Measurements from ENCODE around the gene IL32.
A peak's percentile ranks its signal among the peaks of the same experiment; 100 is the strongest.

The IL32 gene

GRCh38 chr16:3094289-3095027 is 29.0 kb downstream of the IL32 start:
- DNase-seq, result peak; percentile 13

GRCh38 chr16:3095869-3096268 is 30.4 kb downstream of the IL32 start:
- DNase-seq, result no peak

DNA sequence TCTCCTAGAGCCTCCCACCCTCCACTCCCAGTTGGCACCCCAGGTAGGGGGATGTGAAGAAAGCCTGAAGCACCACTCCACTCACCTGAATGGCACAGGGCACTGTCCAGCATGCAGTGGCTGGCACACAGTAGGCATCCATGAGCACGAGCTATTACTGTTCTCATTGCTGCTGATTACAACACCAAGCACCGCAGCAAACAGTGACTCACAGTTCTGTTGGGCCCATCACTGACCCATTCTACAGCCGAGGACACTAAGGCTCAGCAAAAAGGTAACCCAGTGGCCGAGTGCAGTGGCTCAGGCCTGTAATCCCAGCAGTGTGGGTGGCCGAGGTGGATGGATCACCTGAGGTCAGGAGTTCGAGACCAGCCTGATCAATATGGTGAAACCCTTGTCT is 30.9 kb downstream of the IL32 start:
- DNase-seq, result no peak

DNA sequence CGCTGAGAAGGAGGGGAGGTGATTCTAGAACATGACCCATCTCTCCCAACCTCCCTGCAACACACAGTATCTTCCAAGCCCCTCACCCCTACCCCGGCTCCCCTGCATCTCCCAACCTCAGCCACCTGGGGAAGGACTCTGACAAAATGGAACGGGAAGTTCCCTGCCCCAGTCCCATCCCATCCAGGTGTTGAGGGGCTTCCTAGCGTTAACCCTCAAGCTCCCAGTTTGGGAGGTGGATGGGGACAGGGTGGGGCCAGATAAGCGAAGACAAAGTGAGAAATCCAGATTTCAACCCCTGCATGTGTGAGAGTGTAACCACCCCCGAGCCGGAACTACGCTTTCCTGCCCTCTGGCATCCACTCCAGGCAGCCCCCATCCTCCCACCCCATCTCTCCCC is 31.8 kb downstream of the IL32 start:
- no peak for DNase-seq

- DNase-seq, result no peak
Observed at GRCh38 chr16:3098459-3099394, 33.3 kb downstream of the IL32 start, which contains the start of gene ZSCAN10. TSS of gene ZSCAN10 (minus strand) at chr16:3099294. CDS start at chr16:3092937, 6,357 bp downstream.

DNA sequence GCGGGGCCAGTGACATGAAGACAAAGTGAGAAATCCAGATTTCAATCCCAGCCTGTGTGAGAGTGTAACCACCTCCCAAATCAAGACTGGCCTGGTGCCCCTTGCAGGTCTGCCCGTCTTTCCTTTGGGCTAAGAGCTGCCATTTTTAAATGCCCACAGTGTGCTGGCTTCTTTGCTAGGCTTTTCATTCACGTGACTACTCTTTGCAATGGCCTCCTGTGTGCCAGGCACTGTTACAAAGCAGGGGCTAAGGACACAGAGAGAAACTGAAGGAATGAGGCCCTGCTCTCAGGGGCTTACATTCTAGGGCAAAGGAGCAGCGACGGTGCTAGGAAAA is 33.9 kb downstream of the IL32 start:
- no peak for DNase-seq

DNA sequence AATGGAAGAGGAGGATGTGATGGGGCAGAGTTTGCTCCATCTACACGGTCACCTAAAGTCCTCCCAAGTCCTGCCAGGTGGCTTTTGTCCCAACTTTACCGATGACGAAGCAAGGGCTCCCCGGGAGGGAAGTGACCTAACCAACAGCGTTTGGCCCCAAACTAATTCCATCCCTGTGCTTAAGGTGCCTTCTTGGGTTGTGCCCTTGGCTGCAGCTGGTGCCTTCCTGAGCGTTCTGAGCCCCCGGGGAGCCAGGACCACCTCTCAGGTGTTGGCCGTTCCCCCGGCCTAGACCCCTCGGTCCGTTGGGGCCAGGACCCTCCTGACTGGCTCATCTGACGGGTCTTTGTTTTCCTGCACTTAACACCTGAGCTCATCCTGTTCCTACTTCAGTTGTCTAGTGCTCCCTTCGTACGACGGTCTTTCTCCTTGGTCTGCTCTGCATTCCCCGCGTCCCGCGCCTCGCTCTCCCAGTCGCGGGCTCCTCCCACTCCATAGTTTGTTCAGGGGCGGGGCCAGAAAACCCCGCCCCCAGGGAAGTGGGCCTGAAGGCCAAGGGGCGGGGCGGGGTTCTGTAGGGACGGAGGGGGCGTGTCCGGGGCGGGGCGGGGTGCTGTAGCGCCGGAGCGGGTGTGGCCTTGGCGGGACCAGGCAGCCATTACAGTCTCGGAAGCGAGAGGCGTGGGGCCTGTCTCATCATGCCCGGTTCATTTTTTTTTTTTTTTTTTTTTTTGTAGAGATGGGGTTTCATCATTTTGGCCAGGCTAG is 34.5 kb downstream of the IL32 start:
- DNase-seq, result no peak

DNA sequence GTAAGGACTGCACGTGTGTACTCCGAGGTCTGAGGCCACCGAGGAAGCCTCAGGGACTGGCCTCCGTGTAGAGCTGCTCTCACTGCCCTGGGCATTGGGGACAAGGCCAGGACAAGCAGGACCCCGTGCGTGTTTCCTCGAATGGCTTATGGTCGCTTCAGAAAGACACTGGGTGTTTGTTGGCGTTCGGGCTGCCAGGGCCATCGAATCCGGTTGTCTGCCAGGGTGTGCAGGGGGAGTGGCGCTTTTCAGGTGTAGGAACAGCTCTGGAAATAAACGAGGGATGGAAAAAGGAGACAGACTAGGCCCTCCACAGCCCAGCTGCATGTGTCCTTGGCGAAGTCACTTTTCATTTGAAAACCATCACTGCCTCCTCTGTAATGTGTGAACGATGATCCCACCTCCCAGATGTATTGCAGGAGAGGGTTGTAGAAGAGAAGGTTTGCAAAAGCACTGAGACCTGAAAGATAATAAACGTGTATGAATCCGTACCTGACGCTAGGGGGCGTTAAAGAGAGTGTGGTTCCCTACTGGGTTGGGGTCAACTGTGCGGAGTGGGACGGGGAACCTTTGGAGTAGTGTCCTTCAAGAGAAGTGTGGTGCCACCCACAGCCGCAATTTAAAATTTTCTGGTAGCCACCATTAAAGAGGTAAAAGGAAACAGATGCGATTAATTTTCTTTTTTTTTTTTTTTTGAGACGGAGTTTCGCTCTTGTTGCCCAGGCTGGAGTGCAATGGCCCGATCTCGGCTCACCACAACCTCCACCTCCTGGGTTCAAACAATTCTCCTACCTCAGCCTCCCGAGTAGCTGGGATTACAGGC is 35.8 kb downstream of the IL32 start:
- DNase-seq, result peak; percentile 16

GRCh38 chr16:3101841-3102470 is 36.5 kb downstream of the IL32 start:
- no peak for DNase-seq

DNA sequence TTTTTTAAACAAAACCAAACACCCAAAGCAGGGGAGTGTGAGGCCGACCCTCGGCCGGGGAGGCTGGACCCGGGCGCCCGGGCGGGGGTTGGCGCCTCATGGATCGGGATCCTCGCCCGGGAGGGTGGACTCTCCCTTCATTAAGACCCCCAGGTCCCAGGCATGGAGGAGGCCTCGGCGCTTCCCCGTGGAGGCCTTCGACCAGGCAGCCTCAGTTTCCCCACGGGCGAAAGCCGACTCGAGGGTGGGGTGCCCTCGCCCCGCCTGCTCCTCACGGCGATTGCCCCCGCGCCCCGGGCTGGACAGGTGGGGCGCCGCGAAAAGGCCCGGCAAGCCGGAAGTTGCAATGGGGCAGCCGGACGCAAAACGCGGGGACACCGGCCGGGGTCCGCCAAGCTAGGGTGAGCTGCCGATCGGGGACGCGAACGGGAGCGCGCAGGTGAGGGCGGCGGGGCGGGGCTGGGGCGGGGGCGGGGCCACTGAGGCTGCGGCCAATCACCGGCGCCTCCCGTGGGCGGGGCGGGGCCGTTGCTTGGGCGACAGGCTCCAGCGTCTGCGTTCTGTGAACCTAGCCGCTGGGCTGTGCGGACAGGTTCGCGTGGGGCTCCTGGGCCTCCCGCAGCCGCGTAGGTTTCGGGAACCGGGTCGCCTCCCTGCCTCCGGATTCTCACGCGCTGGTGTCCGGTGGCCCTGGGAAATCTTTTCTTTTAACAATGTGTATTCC is 40.9 kb downstream of the IL32 start:
- DNase-seq, result peak; percentile 72

DNA sequence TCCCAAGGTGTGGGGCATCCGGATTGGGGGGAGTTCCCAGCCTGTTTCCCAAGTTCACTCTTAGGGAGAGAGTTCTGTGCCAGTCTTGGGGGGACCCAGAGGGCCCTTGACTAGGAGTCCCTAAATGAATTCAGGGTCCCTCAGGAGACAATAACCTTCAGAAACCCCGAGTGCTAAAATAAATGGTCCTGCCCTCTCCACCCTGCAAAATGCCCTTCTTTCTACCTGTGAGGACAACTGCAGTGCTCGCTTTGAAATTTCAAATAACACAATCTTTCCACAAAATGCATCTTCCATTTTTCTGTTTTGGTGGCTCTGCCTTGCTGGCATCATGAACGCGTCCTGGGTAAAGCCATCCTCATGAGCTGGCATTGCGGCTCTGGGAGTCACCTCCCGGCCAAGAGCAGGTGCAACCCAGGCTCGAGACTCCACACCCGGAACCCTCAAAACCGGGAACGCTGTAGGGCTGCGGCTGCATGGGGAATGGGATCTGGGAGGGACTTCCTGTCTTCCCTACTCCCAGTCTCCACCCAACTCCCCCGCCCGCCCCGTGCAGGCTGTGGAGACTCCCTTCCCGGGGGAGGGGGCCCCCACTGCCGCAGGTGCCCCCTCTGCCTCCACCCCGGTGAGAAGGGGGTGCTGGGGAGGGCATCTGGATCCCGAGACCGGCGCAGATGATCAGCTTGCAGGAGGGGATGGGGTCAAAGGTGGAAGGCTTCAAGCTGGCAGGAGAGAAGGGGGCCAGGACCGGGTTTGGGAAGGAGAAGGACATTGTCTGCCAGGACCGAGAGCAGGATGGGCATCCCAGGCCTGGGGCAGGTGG is 46.8 kb downstream of the IL32 start, which contains the start of gene ZNF205:
ZNF205 (plus strand) TSS at position 529 of the 823 bp plus-strand sequence. CDS start 845 bp downstream, outside the sequence.
- DNase-seq, result no peak

DNA sequence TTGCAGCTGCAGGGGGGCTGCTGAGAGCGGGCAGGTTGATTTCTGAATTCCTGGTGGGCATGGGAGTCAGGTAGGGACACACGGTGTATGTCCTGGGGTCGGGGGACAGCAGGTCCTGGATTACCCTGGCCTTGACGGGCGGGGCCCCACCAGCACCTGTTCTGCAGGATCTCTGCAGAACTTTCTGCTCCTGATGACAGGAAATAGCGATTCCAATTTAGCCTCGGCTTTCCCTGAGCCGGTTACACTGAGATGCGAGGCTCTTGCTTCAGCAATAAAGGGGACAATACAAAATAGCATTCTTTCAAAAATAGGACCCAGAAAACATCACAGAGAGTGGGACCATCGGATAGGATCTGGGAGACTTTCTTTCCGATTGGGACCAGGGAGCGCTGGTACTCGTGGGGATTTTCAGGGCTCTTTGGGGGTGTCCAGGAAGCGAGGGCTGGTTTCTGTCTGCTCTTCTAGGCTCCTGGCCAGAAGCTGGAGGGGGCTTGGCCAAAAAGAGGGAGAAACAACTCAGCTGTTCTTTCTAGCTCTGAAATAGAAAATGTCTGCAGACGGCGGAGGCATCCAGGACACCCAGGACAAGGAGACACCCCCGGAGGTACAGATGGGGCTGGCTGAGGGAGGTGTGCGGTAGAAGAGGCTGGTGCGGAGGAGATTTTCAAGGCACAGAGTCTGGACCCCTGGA is 47.6 kb downstream of the IL32 start:
- DNase-seq, result no peak

DNA sequence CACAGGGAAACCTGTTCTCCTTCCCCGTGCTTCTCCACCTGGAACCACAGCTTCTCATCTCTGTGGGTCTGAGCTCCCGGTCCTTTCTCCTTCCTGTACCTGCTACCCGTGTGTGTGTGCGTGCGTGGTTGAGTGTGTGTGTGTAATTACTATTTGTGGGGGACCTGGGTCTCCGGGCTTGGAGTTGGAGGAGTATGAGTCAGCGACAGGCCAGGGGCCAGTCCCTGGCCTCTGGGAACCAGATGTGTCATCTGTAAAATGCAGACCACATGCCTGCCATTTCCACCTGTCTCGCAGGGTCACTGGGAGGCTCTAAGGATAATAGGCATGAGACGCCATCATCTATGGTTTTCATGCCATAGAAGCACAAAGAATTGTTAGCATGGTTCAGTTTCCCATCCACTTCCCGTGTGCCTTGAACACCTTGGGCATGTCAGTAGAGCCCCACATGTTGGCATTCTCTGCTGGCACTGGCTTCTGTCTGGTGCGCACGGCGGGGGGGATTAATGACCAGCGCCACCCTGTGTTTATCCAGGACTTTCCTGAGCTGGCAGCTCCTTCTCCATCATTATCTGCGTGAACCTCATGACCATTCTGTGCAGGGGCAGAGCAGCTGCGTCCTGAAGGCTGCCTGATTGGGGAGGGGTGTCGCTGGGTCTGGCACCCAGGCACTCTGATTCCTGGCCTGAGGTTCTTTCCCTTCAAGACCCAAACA is 48.5 kb downstream of the IL32 start:
- DNase-seq, result no peak

DNA sequence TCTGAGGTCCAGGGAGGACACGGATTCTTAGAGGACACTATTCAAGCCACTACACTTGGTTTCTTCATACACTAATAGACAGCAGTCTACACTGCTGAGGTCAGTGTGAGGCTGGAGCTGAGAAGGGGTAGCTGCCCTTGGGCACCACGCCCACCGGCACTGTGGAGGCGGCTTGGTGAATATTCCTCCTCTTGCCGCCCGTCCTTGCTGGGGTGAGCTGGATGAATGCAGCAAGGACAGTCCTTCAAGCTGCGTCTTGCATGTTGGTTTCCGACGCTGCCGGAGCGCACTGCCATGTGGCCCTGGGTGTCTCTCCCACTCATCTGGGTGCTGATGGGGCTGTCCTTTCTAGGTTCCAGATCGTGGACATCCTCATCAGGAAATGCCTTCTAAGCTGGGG is 49.6 kb downstream of the IL32 start:
- no peak for DNase-seq

DNA sequence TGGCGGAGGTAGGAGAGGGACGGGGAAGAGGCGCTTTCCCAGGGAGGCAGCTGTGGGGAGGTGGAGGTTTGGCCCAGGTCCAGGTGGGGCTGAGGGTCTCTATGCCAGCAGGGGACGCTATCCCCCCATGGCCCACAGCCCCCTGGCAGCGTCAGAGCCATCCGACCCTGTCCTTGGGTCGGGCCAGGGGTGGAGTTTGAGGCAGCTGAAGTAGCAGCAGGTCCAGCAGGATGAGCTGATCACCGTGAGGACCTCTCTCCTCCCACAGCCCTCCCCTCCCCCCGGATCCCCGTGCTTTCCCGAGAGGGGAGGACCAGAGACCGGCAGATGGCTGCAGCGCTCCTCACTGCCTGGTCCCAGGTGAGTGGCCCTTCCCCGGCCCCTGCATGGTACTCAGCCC is 50.1 kb downstream of the IL32 start:
- DNase-seq, result no peak

GRCh38 chr16:3118204-3118790 is 52.9 kb downstream of the IL32 start:
- DNase-seq, result no peak

GRCh38 chr16:3118846-3119245 is 53.4 kb downstream of the IL32 start:
- DNase-seq, result no peak
